Tibial nerve (tissue), 3 donors: ENCODE data around the gene TOE1.

Experiments used
- POLR2A ChIP-seq, 2 donors: fragments of 450-650 bp; IDR thresholded peaks; one replicate each; pipeline ENCODE4 v1.6.1; 2017; ENCODE audit warnings: antibody characterized with exemption in 2 of 2, mild to moderate bottlenecking in 2 of 2, moderate library complexity in 2 of 2
- TF ChIP-seq, protein P1 (sequence below), 5 experiments: fragments of 200-600 bp in 3 of 5; fragments of 450-650 bp in 2 of 5; sonication (generic) in 3 of 5; IDR thresholded peaks; one replicate each; pipeline ENCODE4 v1.5.1; 2016 to 2019; ENCODE audit warnings: antibody characterized with exemption in 5 of 5, mild to moderate bottlenecking in 3 of 5, moderate library complexity in 2 of 5

DNA sequence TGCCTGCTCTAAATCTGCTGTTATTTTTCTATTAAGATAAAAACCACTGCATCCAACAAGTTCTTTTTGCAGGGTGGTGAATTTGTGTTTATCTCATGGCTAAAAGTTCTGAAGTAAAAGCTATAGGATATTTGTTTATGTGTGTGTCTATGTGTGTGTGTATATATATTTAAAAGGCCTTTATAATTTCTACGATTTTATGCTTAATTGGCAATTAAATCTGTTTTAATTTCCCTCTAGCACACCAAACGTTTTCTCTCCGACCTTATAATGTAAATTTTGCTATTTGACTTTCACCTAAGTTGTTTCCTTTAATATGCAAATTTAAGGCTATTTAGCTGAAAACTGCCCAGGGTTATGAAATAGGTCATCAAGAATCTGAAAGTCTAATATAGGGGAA is 33.1 kb upstream of the TOE1 start:
- TF ChIP-seq, protein P1, sequence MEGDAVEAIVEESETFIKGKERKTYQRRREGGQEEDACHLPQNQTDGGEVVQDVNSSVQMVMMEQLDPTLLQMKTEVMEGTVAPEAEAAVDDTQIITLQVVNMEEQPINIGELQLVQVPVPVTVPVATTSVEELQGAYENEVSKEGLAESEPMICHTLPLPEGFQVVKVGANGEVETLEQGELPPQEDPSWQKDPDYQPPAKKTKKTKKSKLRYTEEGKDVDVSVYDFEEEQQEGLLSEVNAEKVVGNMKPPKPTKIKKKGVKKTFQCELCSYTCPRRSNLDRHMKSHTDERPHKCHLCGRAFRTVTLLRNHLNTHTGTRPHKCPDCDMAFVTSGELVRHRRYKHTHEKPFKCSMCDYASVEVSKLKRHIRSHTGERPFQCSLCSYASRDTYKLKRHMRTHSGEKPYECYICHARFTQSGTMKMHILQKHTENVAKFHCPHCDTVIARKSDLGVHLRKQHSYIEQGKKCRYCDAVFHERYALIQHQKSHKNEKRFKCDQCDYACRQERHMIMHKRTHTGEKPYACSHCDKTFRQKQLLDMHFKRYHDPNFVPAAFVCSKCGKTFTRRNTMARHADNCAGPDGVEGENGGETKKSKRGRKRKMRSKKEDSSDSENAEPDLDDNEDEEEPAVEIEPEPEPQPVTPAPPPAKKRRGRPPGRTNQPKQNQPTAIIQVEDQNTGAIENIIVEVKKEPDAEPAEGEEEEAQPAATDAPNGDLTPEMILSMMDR (IDR thresholded peaks at IDR 0.05): no peak
- no peak for TF ChIP-seq POLR2A (IDR thresholded peaks at IDR 0.05)
